ENCODE results near the gene MYZAP.
A peak's percentile ranks its signal among the peaks of the same experiment; 100 is the strongest.

The MYZAP gene

DNA sequence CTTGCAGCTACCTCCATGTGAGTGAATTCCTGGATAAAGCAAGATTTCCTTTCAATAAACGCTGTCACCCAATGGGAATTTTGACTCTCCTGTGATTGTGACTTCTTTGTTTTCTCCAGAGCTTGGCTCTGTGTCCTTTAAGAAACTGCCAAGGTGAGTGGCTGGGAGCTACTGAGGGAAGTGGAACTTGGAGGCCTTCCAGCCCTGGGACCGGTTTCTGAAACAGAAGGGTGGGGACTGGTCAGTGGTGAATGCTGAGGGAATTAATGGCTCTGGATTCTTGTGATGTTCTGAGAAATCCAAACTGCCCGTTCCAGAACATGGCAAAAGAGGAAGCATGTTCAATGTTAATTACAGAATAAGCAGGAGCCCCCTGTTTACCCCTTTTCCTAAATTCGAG is 41.1 kb upstream of the MYZAP start:
- H4K8ac ChIP-seq (ENCODE audit: low read length): no peak overlapping the region
- H3K4ac ChIP-seq (ENCODE audit: low read depth in 1 of 2, low read length in 2 of 2): no peak overlapping the region
- no peak overlapping the region for H3K23ac ChIP-seq (ENCODE audit: low read length in 2 of 2)
- H3K79me1 ChIP-seq (replicated peaks; ENCODE audit: low read length, poor library complexity, severe bottlenecking): no peaks in the 10 kb centered on the region
- H3K4me3 ChIP-seq (ENCODE audit: insufficient read depth in 1 of 2, low read depth in 1 of 2, low read length in 2 of 2): no peak overlapping the region
- peaks cover 0 to 57% of the 10 kb centered on the region in 2 experiments for H3K36me3 ChIP-seq (ENCODE audit: control insufficient read depth in 1 of 2, insufficient read depth in 2 of 2, low read depth in 1 of 2, low read length in 2 of 2)
- peak overlapping the region; percentile 95 for H2AK5ac ChIP-seq (ENCODE audit: low read length, severe bottlenecking)
- H2BK12ac ChIP-seq (ENCODE audit: low read length in 2 of 2): no peak overlapping the region
- H2BK15ac ChIP-seq (ENCODE audit: low read depth, poor library complexity, severe bottlenecking): no peak overlapping the region
- H3K9me3 ChIP-seq (ENCODE audit: control insufficient read depth, low read length): no peaks in the 10 kb centered on the region
- H2AFZ ChIP-seq (ENCODE audit: low read depth, low read length): no peak overlapping the region
- H3K14ac ChIP-seq (ENCODE audit: low read length in 2 of 2): no peak overlapping the region
- H3K4me1 ChIP-seq (ENCODE audit: control insufficient read depth, insufficient read depth, low read depth, low read length): peaks cover 30% of the 10 kb centered on the region
- peak overlapping the region; percentile 96 for H2BK120ac ChIP-seq (ENCODE audit: low read depth, low read length)
- H3K27ac ChIP-seq (ENCODE audit: low read length, poor library complexity, severe bottlenecking): peak overlapping the region; percentile 96
- peaks cover 0 to 11% of the 10 kb centered on the region in 2 experiments for H3K27me3 ChIP-seq (ENCODE audit: control insufficient read depth in 1 of 2, insufficient read depth in 1 of 2, low read length in 2 of 2)
- no peak overlapping the region for H3K18ac ChIP-seq (ENCODE audit: low read depth in 1 of 2, low read length in 2 of 2)
- H4K91ac ChIP-seq (ENCODE audit: low read length): no peak overlapping the region
- no peak overlapping the region for H3K4me2 ChIP-seq (ENCODE audit: low read length, poor library complexity, severe bottlenecking)
- 93% methylated on average over 4 of the region's 4 CpGs for WGBS
- no peak overlapping the region for H3K9ac ChIP-seq (ENCODE audit: low read length)
- no peak for DNase-seq
- H2BK5ac ChIP-seq (ENCODE audit: low read depth, low read length, poor library complexity, severe bottlenecking): no peak overlapping the region

DNA sequence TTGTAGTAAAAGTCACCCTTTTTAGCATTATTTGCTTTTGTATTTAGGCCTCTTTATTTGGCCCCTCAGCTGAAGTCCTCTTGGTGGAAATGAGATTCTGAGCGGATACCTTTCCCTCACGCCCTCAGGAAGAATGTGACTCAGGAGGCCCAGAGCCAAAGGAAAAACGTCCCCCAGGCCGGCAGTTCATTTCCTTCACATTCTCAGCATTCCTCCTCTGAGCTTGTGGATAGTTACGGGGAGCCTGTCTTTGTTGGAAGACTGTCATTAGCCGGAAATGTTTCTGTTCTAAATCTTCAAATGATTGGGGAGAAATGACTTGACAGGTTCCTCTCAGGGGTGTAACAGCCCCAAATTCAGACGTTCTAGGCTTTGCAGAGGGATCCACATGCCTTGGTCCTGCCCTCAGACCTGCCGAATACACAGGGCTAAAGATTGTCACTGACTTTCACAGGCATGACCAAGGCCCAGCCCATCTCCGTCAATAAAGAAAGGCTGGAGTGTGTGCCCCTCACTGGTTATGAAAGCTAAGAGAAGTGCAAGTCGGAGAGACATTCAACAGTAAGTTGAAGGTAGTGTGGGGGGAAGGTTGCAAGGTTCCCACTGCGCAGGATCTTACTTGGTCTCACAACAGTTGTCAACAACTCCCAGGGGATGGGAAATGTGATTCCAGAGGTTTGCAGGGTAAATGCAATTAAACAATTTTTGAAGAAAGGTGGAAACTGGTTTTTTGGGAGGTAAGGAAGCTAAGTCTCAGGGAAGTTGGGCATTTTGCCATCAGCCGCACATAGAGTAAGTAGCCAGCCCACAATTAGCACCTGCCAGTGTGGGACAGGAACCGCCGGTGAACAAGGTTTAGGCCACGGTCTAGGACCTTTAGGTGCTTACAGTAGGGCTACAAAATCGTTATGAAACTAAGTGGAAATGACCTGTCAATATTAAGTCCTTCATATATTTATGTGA is 39.7 kb upstream of the MYZAP start:
- Histone ChIP-seq H3K23ac (ENCODE audit: low read length in 2 of 2) (no peak overlapping the region), H2BK120ac (ENCODE audit: low read depth, low read length) (peak overlapping the region; percentile 67), H3K4me3 (ENCODE audit: insufficient read depth in 1 of 2, low read depth in 1 of 2, low read length in 2 of 2) (no peak overlapping the region), H2AK5ac (ENCODE audit: low read length, severe bottlenecking) (peak overlapping the region; percentile 94), H3K4me2 (ENCODE audit: low read length, poor library complexity, severe bottlenecking) (no peak overlapping the region), H3K4me1 (ENCODE audit: control insufficient read depth, insufficient read depth, low read depth, low read length) (peaks cover 30% of the 10 kb centered on the region), H3K27me3 (ENCODE audit: control insufficient read depth in 1 of 2, insufficient read depth in 1 of 2, low read length in 2 of 2) (peaks cover 0 to 4% of the 10 kb centered on the region in 2 experiments), H3K18ac (ENCODE audit: low read depth in 1 of 2, low read length in 2 of 2) (peak overlapping the region in 1 of 2 experiments; percentile 37), H3K9me3 (ENCODE audit: control insufficient read depth, low read length) (no peaks in the 10 kb centered on the region), H2BK12ac (ENCODE audit: low read length in 2 of 2) (peak overlapping the region in 1 of 2 experiments; percentile 35), H3K14ac (ENCODE audit: low read length in 2 of 2) (no peak overlapping the region), H3K27ac (ENCODE audit: low read length, poor library complexity, severe bottlenecking) (peak overlapping the region; percentile 79), H2BK5ac (ENCODE audit: low read depth, low read length, poor library complexity, severe bottlenecking) (peak overlapping the region; percentile 22), H3K79me1 (replicated peaks; ENCODE audit: low read length, poor library complexity, severe bottlenecking) (no peaks in the 10 kb centered on the region), H3K9ac (ENCODE audit: low read length) (no peak overlapping the region), H3K4ac (ENCODE audit: low read depth in 1 of 2, low read length in 2 of 2) (no peak overlapping the region), H3K36me3 (ENCODE audit: control insufficient read depth in 1 of 2, insufficient read depth in 2 of 2, low read depth in 1 of 2, low read length in 2 of 2) (peaks cover 0 to 48% of the 10 kb centered on the region in 2 experiments), H2AFZ (ENCODE audit: low read depth, low read length) (no peak overlapping the region), H4K91ac (ENCODE audit: low read length) (no peak overlapping the region), H4K8ac (ENCODE audit: low read length) (peak overlapping the region; percentile 4), H2BK15ac (ENCODE audit: low read depth, poor library complexity, severe bottlenecking) (no peak overlapping the region)
- 55% methylated on average over 14 of the region's 16 CpGs for WGBS
- DNase-seq: peak; percentile 54

DNA sequence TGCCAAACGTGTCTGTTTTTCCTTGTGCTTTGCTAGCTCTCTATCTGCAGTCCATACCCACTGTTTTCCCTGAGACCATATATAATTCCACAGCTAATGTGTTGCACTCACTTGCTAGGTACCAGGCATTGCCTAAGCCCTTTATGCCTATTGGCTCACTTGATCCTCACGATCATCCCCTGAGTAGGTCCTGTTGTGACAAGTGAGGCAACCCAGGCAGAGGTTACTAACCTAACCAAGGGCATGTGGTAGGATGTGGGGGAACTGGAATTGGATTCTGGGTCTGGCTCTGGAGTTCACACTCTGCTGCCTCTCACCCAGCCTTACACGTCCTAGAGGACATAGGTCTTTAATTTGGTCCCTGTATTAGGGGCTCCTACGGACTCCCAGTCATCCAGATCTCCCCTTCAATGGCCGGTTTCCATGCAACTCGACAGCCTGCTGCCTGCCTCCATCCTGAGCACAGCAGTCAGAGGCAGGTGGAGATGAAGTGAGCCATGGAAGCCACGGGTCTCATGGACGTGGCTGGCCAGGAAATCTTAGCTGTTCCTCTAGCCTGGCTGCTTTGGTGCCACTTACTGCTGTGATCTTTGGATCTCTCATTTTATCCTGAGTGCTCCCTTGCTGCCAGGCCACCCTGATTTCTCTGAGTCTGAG is 38.9 kb upstream of the MYZAP start:
- Histone ChIP-seq H2BK12ac (ENCODE audit: low read length in 2 of 2) (peak overlapping the region in 1 of 2 experiments; percentile 73), H3K14ac (ENCODE audit: low read length in 2 of 2) (no peak overlapping the region), H4K91ac (ENCODE audit: low read length) (no peak overlapping the region), H3K4ac (ENCODE audit: low read depth in 1 of 2, low read length in 2 of 2) (peak overlapping the region; percentile 16 to 47), H2BK15ac (ENCODE audit: low read depth, poor library complexity, severe bottlenecking) (no peak overlapping the region), H3K9ac (ENCODE audit: low read length) (no peak overlapping the region), H2BK5ac (ENCODE audit: low read depth, low read length, poor library complexity, severe bottlenecking) (no peak overlapping the region), H3K23ac (ENCODE audit: low read length in 2 of 2) (no peak overlapping the region), H3K4me2 (ENCODE audit: low read length, poor library complexity, severe bottlenecking) (no peak overlapping the region), H3K18ac (ENCODE audit: low read depth in 1 of 2, low read length in 2 of 2) (no peak overlapping the region), H3K9me3 (ENCODE audit: control insufficient read depth, low read length) (no peaks in the 10 kb centered on the region), H2AK5ac (ENCODE audit: low read length, severe bottlenecking) (peak overlapping the region; percentile 94), H3K36me3 (ENCODE audit: control insufficient read depth in 1 of 2, insufficient read depth in 2 of 2, low read depth in 1 of 2, low read length in 2 of 2) (peaks cover 0 to 45% of the 10 kb centered on the region in 2 experiments), H3K79me1 (replicated peaks; ENCODE audit: low read length, poor library complexity, severe bottlenecking) (no peaks in the 10 kb centered on the region), H3K27me3 (ENCODE audit: control insufficient read depth in 1 of 2, insufficient read depth in 1 of 2, low read length in 2 of 2) (peaks cover 0 to 4% of the 10 kb centered on the region in 2 experiments), H4K8ac (ENCODE audit: low read length) (no peak overlapping the region), H2AFZ (ENCODE audit: low read depth, low read length) (no peak overlapping the region), H3K4me1 (ENCODE audit: control insufficient read depth, insufficient read depth, low read depth, low read length) (peaks cover 30% of the 10 kb centered on the region), H3K4me3 (ENCODE audit: insufficient read depth in 1 of 2, low read depth in 1 of 2, low read length in 2 of 2) (no peak overlapping the region), H3K27ac (ENCODE audit: low read length, poor library complexity, severe bottlenecking) (peak overlapping the region; percentile 79), H2BK120ac (ENCODE audit: low read depth, low read length) (no peak overlapping the region)
- 95% methylated on average over 8 of the region's 8 CpGs for WGBS
- no peak for DNase-seq

DNA sequence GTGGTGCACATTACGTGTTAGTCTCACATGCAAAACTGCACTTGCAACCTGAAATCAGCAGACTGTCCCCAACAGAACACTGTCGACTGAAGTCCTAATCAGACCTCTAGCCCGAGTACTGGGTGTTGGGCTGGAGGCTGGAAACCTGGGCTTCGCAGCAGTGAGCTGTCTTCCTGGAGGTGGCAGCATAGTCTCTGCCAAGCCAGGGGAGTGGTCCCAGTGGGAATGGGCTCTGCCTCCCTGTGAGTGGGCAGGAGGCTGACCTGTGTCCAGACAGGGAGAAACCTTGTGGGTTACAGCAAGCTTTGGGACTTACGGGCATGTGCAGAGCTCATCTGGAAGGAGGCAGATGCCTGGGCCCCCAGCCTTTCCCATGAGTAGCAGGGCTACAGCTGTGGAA is 38.2 kb upstream of the MYZAP start:
- Histone ChIP-seq H2BK120ac (ENCODE audit: low read depth, low read length) (no peak overlapping the region), H2AK5ac (ENCODE audit: low read length, severe bottlenecking) (peak overlapping the region; percentile 19), H3K4ac (ENCODE audit: low read depth in 1 of 2, low read length in 2 of 2) (no peak overlapping the region), H3K9ac (ENCODE audit: low read length) (no peak overlapping the region), H3K4me1 (ENCODE audit: control insufficient read depth, insufficient read depth, low read depth, low read length) (peaks cover 30% of the 10 kb centered on the region), H3K27ac (ENCODE audit: low read length, poor library complexity, severe bottlenecking) (no peak overlapping the region), H3K14ac (ENCODE audit: low read length in 2 of 2) (no peak overlapping the region), H2BK12ac (ENCODE audit: low read length in 2 of 2) (no peak overlapping the region), H3K4me3 (ENCODE audit: insufficient read depth in 1 of 2, low read depth in 1 of 2, low read length in 2 of 2) (no peak overlapping the region), H2AFZ (ENCODE audit: low read depth, low read length) (no peak overlapping the region), H4K8ac (ENCODE audit: low read length) (no peak overlapping the region), H3K18ac (ENCODE audit: low read depth in 1 of 2, low read length in 2 of 2) (peak overlapping the region in 1 of 2 experiments; percentile 16), H3K23ac (ENCODE audit: low read length in 2 of 2) (no peak overlapping the region), H3K79me1 (replicated peaks; ENCODE audit: low read length, poor library complexity, severe bottlenecking) (no peaks in the 10 kb centered on the region), H3K27me3 (ENCODE audit: control insufficient read depth in 1 of 2, insufficient read depth in 1 of 2, low read length in 2 of 2) (peaks cover 0 to 4% of the 10 kb centered on the region in 2 experiments), H2BK15ac (ENCODE audit: low read depth, poor library complexity, severe bottlenecking) (no peak overlapping the region), H2BK5ac (ENCODE audit: low read depth, low read length, poor library complexity, severe bottlenecking) (no peak overlapping the region), H4K91ac (ENCODE audit: low read length) (no peak overlapping the region), H3K36me3 (ENCODE audit: control insufficient read depth in 1 of 2, insufficient read depth in 2 of 2, low read depth in 1 of 2, low read length in 2 of 2) (peaks cover 0 to 42% of the 10 kb centered on the region in 2 experiments), H3K4me2 (ENCODE audit: low read length, poor library complexity, severe bottlenecking) (no peak overlapping the region), H3K9me3 (ENCODE audit: control insufficient read depth, low read length) (no peaks in the 10 kb centered on the region)
- DNase-seq: no peak
- WGBS: 98% methylated on average over 5 of the region's 5 CpGs

All from mesenchymal stem cell (in vitro differentiated cells and primary cell).